Kidney (tissue), 14 donors: ENCODE measurements around the gene GSG1L. TPM values are rescaled to one million over a fixed set of nuclear protein-coding genes. Genes with fewer than 3 reads are reported as not detected.

ENCODE experiments used
- DNase-seq, 5 donors: peaks; one replicate each; pipeline ENCODE4 v3.0.0-alpha.2; 2013 to 2020
- FAIRE-seq: peaks from 2 replicates; lab custom pipeline; 2012; peaks lifted over from hg19 to GRCh38; lab: Jason Lieb, UNC
- H3K27ac ChIP-seq, 2 donors: one replicate each; pipeline ENCODE4 v1.7.0; 2013; ENCODE audit warnings: low read depth in 2 of 2, low read length in 2 of 2, inconsistent platforms in 1 of 2
- H3K27me3 ChIP-seq: one replicate; pipeline ENCODE4 v1.7.1; 2013; ENCODE audit warnings: low read length, inconsistent platforms; ENCODE audit not compliant: control insufficient read depth, insufficient read depth
- H3K36me3 ChIP-seq, 3 donors: one replicate each; pipeline versions ENCODE4 v1.7.0 to v1.7.1; 2013; ENCODE audit warnings: low read length in 3 of 3, control low read depth in 1 of 3, inconsistent platforms in 1 of 3; ENCODE audit not compliant: insufficient read depth in 3 of 3, control insufficient read depth in 2 of 3
- H3K4me1 ChIP-seq, 3 donors: one replicate each; pipeline versions ENCODE4 v1.7.0 to v1.7.1; 2013; ENCODE audit warnings: low read length in 3 of 3, inconsistent platforms in 1 of 3, low read depth in 1 of 3; ENCODE audit not compliant: control insufficient read depth in 2 of 3, insufficient read depth in 2 of 3
- H3K4me3 ChIP-seq, 3 donors: one replicate each; pipeline versions ENCODE4 v1.7.0 to v1.8.1; 2013; ENCODE audit warnings: low read length in 3 of 3, control low read depth in 1 of 3, inconsistent platforms in 1 of 3
- H3K9ac ChIP-seq, 3 donors: one replicate each; pipeline versions ENCODE4 v1.7.0 to v1.7.1; 2013; ENCODE audit warnings: low read length in 3 of 3, control low read depth in 1 of 3, inconsistent platforms in 1 of 3
- H3K9me3 ChIP-seq, 3 donors: one replicate each; pipeline versions ENCODE4 v1.7.0 to v1.7.1; 2013; ENCODE audit warnings: low read length in 3 of 3, control low read depth in 1 of 3, inconsistent platforms in 1 of 3; ENCODE audit not compliant: control insufficient read depth in 2 of 3, insufficient read depth in 1 of 3
- CTCF ChIP-seq: IDR thresholded peaks from 3 replicates; pipeline ENCODE4 v1.5.1; 2012; ENCODE audit warnings: mild to moderate bottlenecking, moderate library complexity, borderline replicate concordance; ENCODE audit not compliant: insufficient read depth; ENCODE audit errors: extremely low read depth
- intact Hi-C: fragments of 100-400 bp; cut with DNase I; formaldehyde crosslinking; loops from one replicate; pipeline ENCODE4 v1.11.1; 2022
- polyA plus RNA-seq: library from polyadenylated mRNA; stranded (reverse); fragments of 350-450 nt; fragmentation: Illumina TruSeq; extraction: RNeasy Lipid Tissue Mini Kit (QIAGEN cat#74804); gene quantifications from one replicate; pipeline ENCODE4 v1.2.3, GENCODE V29; 2014; ENCODE audit warnings: low read depth, low replicate concordance; ENCODE audit not compliant: insufficient read depth
- total RNA-seq: library from RNA; stranded (reverse); fragmentation: NEBNext Ultra II Directional; extraction: Animal tissue kit (Norgen Biotek cat#: 25700); gene quantifications from one replicate; pipeline ENCODE4 v1.2.1, GENCODE V29; 2021
- donor health status: control.
- donor health status: control.
- donor health status: control.
- donor health status: control.
- donor health status: control.
- donor health status: DM: yes; HTN: yes; CAD: no.
- donor health status: Normal renal cell carcinoma (clear cell type).

The GSG1L gene
- total and polyA plus RNA-seq, 2 donors from 2014 or later = not detected

- intact Hi-C loops = no loop called here
- peaks cover 0 to 2% (median under 1%) of the 10 kb centered on the region in 3 donors for H3K36me3 ChIP-seq
- H3K27ac ChIP-seq = no peak overlapping the region
- no peak for DNase-seq
- FAIRE-seq = no peak
- TF ChIP-seq CTCF = no peak
- H3K9ac ChIP-seq = no peak overlapping the region
- no peaks in the 10 kb centered on the region for H3K9me3 ChIP-seq
- no peak overlapping the region for H3K4me3 ChIP-seq
- no peaks in the 10 kb centered on the region for H3K4me1 ChIP-seq
- no peaks in the 10 kb centered on the region for H3K27me3 ChIP-seq
Observed at GRCh38 chr16:27756206-27756970, 307.1 kb downstream of the GSG1L start.

GRCh38 chr16:27754788-27755690 lies 308.5 kb downstream of the GSG1L start:
- Histone ChIP-seq H3K9me3 (no peaks in the 10 kb centered on the region), H3K9ac (no peak overlapping the region), H3K4me3 (no peak overlapping the region), H3K27ac (no peak overlapping the region), H3K36me3 (peaks cover 0 to 3% (median 2%) of the 10 kb centered on the region in 3 donors), H3K27me3 (no peaks in the 10 kb centered on the region), H3K4me1 (no peaks in the 10 kb centered on the region)
- DNase-seq = no peak
- TF ChIP-seq CTCF = no peak
- FAIRE-seq = no peak
- intact Hi-C loops = no loop called here

GRCh38 chr16:27753563-27753962 lies 310.0 kb downstream of the GSG1L start:
- Histone ChIP-seq H3K9ac (no peak overlapping the region), H3K4me3 (no peak overlapping the region), H3K27ac (no peak overlapping the region), H3K27me3 (no peaks in the 10 kb centered on the region), H3K36me3 (peaks cover 0 to 3% (median 2%) of the 10 kb centered on the region in 3 donors), H3K9me3 (no peaks in the 10 kb centered on the region), H3K4me1 (peaks cover 0 to 2% (median 0%) of the 10 kb centered on the region in 3 donors)
- no peak for FAIRE-seq
- intact Hi-C loops = no loop called here
- TF ChIP-seq CTCF = no peak
- DNase-seq = no peak
